HPDE6-E6E7 (cell line): ENCODE measurements around the gene HSPB7.
"Not testable (repeated sequence)": the region's sequence is repeated elsewhere in the genome, so short reads cannot be mapped to it uniquely, and the experiment has no call there.

Experiments used
- DNase-seq: peaks from one replicate; pipeline ENCODE4 v3.0.0; 2011; ENCODE audit warnings: missing footprints; ENCODE audit errors: extremely low spot score

Gene HSPB7

GRCh38 chr1:16050328-16050727 lies 32.5 kb upstream of the HSPB7 start:
- DNase-seq = no peak

DNA sequence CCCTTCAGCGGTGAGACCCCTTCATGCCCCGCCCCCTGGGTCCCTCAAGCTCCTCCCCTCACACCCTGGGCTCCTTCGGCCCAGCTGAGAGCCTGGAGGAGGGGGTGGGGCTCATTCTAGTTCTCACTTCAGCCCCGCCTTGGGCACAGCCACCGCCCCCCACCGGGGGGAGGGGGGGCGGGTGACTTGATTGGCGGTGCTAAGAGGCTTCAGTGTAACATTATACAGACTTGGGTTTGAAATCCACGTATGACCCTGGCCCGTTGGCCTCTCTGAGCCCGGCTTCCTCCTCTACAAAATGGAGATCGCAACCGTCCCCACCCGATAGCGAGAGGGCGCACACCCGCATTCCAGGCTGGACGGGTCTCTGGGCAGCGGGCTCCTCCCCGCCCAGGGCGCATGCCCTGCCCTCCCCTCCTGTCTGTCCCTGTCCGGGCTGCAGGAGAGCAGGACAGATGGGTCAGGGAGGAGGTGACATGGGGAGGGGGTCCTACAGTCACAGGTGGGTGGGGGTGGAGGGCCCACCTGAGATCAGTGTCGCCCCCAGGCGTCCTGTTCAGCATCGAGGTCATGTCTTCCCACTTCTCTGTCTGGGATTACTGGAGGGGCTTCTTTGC lies 30.8 kb upstream of the HSPB7 start:
- no peak for DNase-seq

GRCh38 chr1:16047791-16048475 lies 30.1 kb upstream of the HSPB7 start:
- no peak for DNase-seq

DNA sequence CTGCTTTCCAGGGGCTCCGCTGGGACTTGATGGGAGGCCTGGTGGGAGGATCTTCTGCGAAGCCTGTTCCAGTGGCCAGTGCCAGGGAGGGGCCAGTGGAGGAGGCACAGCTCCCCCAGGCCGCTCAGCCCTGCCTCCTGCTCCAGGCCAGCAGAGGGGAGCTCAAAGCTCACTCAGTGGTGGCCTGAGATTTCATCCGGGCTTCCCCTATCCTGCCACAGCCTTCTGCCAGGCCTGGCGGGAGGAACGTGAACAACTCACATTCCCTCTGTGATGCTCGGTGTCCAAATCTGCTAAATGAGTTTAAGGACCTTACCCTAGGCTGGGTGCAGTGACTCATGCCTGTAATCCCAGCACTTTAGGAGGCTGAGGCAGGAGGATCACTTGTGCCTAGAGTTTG lies 29.0 kb upstream of the HSPB7 start:
- DNase-seq = no peak

- no peak for DNase-seq
These were observed 26.1 kb upstream of the HSPB7 start for GRCh38 chr1:16043950-16044349.

DNA sequence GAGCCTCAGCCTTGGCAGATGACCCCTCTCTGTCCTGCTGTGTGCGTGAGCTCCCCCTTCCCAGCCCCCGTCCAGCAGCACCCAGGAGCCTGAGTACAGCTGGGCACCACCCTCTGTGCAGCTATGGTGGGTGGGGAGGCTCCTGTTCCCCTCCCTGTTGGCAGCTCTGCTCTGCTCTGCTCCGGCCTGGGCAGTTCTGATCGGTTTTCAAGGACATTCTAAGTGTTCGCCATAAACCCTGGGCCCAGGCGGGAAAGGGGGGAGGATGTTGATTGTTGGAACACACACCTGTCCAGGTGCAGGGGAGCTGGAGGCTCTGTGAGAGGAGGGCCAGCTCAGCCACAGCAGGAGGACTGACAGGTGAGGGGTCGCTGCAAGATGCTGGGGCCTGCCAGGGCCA lies 25.7 kb upstream of the HSPB7 start, which contains the start of gene CLCNKB:
CLCNKB (plus strand) TSS at position 262 of the 400 bp plus-strand sequence. CDS start 711 bp downstream, outside the sequence.
- no peak for DNase-seq

DNA sequence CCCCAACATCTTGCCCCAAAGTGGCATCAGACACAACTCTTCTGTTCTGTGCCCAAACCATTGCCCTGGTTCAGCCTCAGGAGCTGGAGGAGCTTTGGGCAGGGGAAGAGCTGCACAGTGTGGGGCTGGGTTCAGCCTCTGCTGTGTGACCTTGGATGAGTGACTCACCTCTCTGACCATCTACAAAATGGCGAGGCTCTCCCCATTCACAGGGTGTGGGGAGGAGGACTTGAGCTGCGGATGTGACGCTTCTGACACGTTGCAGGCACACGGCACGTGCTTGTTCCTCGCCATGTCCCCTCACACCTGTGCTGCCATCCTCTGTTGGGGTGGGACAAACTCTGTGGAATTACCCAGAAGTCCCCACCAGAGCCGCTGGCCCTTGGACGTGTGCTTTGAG lies 24.8 kb upstream of the HSPB7 start:
- DNase-seq = not testable (repeated sequence)

DNA sequence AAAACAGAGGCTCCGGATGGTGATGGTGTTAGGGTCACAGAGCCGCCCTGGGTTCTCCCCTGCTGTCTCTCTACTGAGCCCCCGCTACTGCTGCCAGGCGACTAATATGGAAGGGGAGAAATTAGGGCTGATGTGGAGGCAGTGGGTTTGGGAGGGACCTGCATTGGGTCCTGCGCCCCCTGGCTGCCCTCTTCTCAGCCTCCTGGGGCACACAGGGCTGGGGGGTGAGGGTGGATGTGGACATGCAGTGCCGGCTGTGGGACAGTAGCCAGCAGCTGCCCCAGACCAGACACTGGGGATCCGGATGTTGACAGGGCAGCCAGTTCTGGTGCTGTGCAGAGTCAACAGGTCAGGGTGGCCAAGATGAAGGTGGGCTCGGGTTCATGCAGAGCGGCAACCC lies 24.3 kb upstream of the HSPB7 start:
- no peak for DNase-seq

DNA sequence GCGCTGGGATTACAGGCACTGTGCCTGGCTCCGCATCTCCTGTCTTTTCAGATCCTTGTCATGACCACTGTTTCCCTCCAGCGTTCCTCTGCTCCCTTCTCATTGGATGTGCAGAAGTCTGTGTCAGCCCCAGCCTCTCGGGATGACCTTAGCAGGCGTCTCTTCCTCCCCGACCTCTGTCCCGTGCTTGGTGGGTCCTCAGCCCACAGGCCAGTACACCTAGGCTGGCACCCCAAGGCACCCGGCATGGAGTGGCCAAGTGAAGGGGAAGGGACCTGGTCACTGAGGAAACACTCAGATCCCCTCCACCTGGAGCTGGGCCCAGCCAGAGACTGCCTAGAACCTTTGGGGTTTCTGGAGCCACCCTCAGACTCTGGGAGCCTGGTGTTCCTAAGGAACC lies 23.4 kb upstream of the HSPB7 start:
- DNase-seq = no peak

- not testable (repeated sequence) for DNase-seq
These were observed 22.0 kb upstream of the HSPB7 start for GRCh38 chr1:16039871-16040270.

- DNase-seq = peak; percentile 46
These were observed 20.7 kb upstream of the HSPB7 start for GRCh38 chr1:16038620-16038912.

- DNase-seq = not testable (repeated sequence)
These were observed 18.6 kb upstream of the HSPB7 start for GRCh38 chr1:16036461-16036860.

DNA sequence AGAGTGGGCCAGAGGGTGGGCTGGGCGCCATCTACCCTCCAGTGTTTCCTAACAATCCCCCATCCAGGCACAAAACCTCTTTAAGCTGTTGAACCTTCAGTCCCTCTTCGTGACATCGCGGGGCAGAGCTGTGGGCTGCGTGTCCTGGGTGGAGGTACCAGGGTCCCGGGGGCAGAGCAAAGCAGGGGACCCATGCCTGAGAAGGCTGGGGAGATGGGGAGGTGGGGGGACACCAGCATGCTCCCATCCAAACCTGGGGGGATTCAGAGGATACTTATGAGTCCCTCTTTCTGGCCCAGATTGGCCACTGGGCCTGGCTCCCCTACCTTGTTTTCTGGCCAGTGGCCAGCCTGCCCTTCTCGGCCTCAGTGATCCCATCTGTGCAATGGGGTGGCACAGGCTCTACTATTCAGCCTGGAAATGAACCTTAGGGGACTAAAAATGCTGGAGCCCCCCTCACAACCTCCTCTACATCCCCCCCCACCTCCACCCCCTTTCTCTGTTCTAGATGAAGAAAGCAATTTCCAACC lies 15.3 kb upstream of the HSPB7 start:
- DNase-seq = not testable (repeated sequence)

DNA sequence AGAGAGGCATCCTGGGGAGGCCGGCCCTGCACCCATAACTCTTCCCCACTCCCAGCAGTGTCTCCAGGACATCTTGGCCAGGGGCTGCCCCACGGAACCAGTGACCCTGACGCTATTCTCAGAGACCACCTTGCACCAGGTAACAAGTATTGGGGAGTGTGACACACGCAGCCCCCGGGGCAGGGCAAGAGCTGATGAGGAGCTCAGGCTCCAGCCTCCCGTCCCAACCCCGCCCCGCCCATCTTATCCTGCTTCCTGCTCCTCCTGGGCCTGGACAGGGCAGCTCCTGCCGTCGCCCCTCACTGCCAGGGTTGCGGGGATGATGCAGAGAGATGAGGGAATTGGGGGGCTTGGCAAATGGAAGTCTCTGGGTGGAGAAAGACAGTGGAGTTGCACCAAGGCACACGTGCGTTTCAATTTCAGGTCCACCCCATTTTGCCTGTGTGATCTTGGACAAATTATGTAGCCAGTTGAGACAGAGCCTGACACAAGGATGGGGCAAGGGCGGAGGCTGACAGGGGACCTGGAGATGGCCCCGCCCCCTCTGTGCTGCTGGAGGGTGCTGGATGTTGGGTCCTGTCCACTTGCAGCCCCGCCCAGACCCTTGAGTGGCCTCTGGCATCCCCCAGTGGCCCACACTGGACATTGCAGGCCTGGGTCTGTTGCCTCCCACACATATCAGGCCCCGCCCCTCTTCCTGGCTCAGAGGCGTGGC lies 14.7 kb upstream of the HSPB7 start:
- peak; percentile 88 for DNase-seq

DNA sequence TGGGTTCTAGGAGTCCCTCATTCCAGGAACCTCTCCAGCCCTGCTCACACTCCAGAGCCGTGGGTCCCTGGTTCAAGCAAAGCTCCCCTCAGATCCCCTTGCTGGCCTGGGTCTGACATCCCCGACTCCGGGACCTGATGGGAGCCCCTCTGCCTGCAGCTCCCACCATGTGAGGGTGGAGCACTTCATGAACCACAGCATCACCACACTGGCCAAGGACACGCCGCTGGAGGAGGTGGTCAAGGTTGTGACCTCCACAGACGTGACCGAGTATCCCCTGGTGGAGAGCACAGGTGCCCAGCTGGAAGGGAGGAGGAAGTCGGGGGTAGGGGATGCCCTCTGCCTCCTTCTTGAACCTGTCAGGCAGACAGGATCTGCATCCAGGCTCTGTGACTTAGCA lies 13.7 kb upstream of the HSPB7 start:
- no peak for DNase-seq

GRCh38 chr1:16029288-16029687 lies 11.4 kb upstream of the HSPB7 start:
- no peak for DNase-seq

DNA sequence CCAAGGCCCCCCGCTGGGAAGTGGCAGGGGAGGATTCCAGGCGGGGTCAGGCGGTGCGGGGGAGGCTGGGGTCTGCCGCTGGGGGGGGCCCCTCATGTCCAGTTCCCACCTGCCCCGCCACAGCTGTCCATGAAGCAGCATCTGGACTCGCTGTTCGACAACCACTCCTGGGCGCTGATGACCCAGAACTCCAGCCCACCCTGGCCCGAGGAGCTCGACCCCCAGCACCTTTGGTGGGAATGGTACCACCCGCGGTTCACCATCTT lies 11.1 kb upstream of the HSPB7 start:
- DNase-seq = not testable (repeated sequence)

DNA sequence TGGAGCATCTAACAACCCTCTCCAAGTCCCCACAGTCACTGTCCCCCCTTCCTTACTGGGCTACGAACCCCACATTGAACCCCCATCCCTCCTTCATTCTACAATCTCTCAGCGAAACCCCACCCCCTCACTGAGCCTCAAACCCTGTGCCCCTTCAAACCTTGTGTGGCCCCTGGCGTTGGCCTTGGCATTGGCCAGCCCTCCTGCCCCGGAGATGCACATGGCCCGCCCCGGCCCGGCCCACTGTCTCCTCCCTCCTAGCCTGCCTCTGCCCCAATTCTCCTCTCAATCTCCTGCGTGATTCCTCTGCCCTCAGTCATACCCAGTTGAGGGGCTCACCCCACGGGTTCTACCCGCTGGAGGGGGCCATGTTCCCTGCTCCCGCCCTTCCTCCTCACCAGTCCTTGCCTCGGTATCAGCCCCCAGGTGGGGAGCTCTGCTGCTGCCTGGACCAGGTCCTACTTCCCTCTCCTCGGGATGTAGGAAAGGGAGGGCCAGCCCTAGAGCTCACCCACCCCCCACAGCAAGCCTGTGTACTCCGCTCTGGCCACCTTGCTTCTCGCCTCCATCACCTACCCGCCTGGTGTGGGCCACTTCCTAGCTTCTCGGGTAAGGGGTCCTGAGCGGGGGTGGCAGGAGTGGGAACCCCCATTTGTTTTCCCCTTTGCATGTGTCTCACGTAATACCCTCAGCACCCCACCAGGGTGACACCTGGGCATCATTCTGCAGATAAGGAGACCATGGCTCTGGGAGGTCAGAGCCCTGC lies 10.6 kb upstream of the HSPB7 start:
- no peak for DNase-seq

- DNase-seq = no peak
These were observed 9.1 kb upstream of the HSPB7 start for GRCh38 chr1:16026723-16027484.

DNA sequence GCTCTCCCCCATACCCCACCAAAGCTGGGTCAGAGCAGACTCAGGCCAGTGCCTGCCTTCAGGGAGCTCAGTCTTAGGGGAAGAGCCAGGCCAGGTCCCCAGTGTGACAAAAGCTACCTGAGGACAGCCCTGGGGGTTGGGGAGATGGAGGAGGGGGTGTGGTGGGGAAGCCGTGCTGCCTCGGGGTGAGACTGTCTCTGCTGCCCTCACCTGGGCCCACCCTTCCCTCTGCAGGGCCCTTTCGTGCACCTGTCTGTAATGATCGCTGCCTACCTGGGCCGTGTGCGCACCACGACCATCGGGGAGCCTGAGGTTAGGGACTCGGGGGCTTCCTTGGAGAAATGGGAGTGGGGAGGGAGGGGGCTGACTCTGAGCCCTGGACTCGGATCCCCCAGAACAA lies 8.5 kb upstream of the HSPB7 start:
- not testable (repeated sequence) for DNase-seq

- DNase-seq = no peak
These were observed 5.3 kb upstream of the HSPB7 start for GRCh38 chr1:16023050-16023653.
